ENCODE measurements around the gene ATP6AP1. TPM values are rescaled to one million over a fixed set of nuclear protein-coding genes. Genes with fewer than 3 reads are reported as not detected.

Gene ATP6AP1
- total and polyA plus RNA-seq, 10 of the 15 experiments (the other 5 are each of a cell fraction or from before 2014, with no cell fraction given) = 4.5 to 56.4 (median 32.0) TPM

DNA sequence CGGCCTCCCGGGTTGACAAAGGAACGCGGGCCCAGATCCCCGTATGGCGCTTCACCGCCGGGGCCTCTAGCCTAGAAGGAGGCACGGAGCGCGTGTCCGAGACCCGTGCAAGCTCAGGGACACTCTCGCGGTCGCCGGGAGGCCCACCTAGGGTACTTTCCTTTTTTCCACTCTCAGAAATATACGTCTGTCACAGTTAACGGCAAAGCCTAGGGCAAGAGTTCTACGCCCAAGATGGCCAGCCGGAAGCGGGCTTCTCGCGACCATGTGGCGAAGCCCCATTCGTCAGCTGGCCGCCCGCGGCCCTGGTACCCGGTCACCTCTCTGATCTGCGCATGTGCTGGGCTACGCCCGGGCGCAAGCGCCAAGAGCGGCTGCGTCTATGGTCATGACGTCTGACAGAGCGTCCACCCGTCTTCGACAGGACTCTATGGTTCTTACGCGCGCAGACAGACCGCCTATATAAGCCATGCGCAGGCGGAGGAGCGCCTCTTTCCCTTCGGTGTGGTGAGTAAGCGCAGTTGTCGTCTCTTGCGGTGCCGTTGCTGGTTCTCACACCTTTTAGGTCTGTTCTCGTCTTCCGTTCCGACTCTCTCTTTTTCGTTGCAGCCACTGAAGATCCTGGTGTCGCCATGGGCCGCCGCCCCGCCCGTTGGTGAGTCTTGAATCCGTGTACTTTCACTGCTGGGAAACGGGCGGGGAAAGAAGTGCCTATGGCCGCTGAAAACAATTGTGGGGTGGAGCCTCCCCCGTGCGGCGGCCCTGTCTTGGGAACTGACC is 30.4 kb upstream of the ATP6AP1 start, which contains the start of gene RPL10 (continued):
- TF ChIP-seq, protein P1, sequence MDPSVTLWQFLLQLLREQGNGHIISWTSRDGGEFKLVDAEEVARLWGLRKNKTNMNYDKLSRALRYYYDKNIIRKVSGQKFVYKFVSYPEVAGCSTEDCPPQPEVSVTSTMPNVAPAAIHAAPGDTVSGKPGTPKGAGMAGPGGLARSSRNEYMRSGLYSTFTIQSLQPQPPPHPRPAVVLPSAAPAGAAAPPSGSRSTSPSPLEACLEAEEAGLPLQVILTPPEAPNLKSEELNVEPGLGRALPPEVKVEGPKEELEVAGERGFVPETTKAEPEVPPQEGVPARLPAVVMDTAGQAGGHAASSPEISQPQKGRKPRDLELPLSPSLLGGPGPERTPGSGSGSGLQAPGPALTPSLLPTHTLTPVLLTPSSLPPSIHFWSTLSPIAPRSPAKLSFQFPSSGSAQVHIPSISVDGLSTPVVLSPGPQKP (IDR thresholded peaks at IDR 0.05; ENCODE audit: low read depth, low read length) = peak; percentile 95
- TF ChIP-seq MYB (IDR thresholded peaks at IDR 0.05; ENCODE audit: borderline replicate concordance, low read depth, low read length) = no peak
- peak; percentile 88 for TF ChIP-seq TCF3 (IDR thresholded peaks at IDR 0.05; ENCODE audit: borderline replicate concordance, insufficient read depth, low read depth, low read length)
- 0 out of 2 replicates have a peak, but pooled peaks have one; percentile 29 for TF ChIP-seq PAX5 (IDR thresholded peaks at IDR 0.05; ENCODE audit: borderline replicate concordance, low read depth, low read length)
- TF ChIP-seq RBBP5 (conservative IDR thresholded peaks at IDR 0.05) = no peak
- peak; percentile 97 for TF ChIP-seq POU2F2 (IDR thresholded peaks at IDR 0.05; ENCODE audit: borderline replicate concordance, low read depth, low read length)
- no peak for TF ChIP-seq ESRRA (IDR thresholded peaks at IDR 0.05; ENCODE audit: low read length)
- TF ChIP-seq, protein P2, sequence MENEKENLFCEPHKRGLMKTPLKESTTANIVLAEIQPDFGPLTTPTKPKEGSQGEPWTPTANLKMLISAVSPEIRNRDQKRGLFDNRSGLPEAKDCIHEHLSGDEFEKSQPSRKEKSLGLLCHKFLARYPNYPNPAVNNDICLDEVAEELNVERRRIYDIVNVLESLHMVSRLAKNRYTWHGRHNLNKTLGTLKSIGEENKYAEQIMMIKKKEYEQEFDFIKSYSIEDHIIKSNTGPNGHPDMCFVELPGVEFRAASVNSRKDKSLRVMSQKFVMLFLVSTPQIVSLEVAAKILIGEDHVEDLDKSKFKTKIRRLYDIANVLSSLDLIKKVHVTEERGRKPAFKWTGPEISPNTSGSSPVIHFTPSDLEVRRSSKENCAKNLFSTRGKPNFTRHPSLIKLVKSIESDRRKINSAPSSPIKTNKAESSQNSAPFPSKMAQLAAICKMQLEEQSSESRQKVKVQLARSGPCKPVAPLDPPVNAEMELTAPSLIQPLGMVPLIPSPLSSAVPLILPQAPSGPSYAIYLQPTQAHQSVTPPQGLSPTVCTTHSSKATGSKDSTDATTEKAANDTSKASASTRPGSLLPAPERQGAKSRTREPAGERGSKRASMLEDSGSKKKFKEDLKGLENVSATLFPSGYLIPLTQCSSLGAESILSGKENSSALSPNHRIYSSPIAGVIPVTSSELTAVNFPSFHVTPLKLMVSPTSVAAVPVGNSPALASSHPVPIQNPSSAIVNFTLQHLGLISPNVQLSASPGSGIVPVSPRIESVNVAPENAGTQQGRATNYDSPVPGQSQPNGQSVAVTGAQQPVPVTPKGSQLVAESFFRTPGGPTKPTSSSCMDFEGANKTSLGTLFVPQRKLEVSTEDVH (IDR thresholded peaks at IDR 0.05; ENCODE audit: low read depth, partially characterized antibody) = no peak
- TF ChIP-seq, protein P3, sequence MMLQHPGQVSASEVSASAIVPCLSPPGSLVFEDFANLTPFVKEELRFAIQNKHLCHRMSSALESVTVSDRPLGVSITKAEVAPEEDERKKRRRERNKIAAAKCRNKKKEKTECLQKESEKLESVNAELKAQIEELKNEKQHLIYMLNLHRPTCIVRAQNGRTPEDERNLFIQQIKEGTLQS (IDR thresholded peaks at IDR 0.05; ENCODE audit: borderline replicate concordance, extremely low read depth, low read depth, low read length) = no peak
- TF ChIP-seq, protein P4, sequence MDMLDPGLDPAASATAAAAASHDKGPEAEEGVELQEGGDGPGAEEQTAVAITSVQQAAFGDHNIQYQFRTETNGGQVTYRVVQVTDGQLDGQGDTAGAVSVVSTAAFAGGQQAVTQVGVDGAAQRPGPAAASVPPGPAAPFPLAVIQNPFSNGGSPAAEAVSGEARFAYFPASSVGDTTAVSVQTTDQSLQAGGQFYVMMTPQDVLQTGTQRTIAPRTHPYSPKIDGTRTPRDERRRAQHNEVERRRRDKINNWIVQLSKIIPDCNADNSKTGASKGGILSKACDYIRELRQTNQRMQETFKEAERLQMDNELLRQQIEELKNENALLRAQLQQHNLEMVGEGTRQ (IDR thresholded peaks at IDR 0.05; ENCODE audit: borderline replicate concordance, low read depth, low read length) = no peak; the same call in 1 of the 2 replicates
- peak; percentile 70 for TF ChIP-seq NRF1 (conservative IDR thresholded peaks at IDR 0.05; ENCODE audit: low read depth, low read length)
- TF ChIP-seq RB1 (IDR thresholded peaks at IDR 0.05; ENCODE audit: borderline replicate concordance) = no peak
- TF ChIP-seq IRF4 (IDR thresholded peaks at IDR 0.05; ENCODE audit: low read depth, low read length) = 0 out of 2 replicates have a peak, but pooled peaks have one; percentile 7
- no peak for TF ChIP-seq NFIC (IDR thresholded peaks at IDR 0.05; ENCODE audit: low read depth, low read length)
- TF ChIP-seq TBL1XR1 (IDR thresholded peaks at IDR 0.05; ENCODE audit: low read depth, low read length) = no peak
- peak; percentile 67 for TF ChIP-seq ATF7 (IDR thresholded peaks at IDR 0.05; ENCODE audit: low read depth)
- TF ChIP-seq, protein P5, sequence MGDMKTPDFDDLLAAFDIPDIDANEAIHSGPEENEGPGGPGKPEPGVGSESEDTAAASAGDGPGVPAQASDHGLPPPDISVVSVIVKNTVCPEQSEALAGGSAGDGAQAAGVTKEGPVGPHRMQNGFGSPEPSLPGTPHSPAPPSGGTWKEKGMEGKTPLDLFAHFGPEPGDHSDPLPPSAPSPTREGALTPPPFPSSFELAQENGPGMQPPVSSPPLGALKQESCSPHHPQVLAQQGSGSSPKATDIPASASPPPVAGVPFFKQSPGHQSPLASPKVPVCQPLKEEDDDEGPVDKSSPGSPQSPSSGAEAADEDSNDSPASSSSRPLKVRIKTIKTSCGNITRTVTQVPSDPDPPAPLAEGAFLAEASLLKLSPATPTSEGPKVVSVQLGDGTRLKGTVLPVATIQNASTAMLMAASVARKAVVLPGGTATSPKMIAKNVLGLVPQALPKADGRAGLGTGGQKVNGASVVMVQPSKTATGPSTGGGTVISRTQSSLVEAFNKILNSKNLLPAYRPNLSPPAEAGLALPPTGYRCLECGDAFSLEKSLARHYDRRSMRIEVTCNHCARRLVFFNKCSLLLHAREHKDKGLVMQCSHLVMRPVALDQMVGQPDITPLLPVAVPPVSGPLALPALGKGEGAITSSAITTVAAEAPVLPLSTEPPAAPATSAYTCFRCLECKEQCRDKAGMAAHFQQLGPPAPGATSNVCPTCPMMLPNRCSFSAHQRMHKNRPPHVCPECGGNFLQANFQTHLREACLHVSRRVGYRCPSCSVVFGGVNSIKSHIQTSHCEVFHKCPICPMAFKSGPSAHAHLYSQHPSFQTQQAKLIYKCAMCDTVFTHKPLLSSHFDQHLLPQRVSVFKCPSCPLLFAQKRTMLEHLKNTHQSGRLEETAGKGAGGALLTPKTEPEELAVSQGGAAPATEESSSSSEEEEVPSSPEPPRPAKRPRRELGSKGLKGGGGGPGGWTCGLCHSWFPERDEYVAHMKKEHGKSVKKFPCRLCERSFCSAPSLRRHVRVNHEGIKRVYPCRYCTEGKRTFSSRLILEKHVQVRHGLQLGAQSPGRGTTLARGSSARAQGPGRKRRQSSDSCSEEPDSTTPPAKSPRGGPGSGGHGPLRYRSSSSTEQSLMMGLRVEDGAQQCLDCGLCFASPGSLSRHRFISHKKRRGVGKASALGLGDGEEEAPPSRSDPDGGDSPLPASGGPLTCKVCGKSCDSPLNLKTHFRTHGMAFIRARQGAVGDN (IDR thresholded peaks at IDR 0.05) = peak; percentile 61
- TF ChIP-seq HCFC1 (IDR thresholded peaks at IDR 0.05; ENCODE audit: low read length) = peak; percentile 56
- no peak for TF ChIP-seq EP300 (IDR thresholded peaks at IDR 0.05; ENCODE audit: borderline replicate concordance in 1 of 2, control insufficient read depth in 1 of 2, low read depth in 2 of 2, low read length in 2 of 2)
- no peak for TF ChIP-seq CEBPB (IDR thresholded peaks at IDR 0.05; ENCODE audit: borderline replicate concordance in 1 of 2, low read depth in 2 of 2, low read length in 2 of 2)

All from GM12878 (cell line).